Peyer's patch (tissue), 4 donors: ENCODE data around the gene CETN3.

Source experiments
- POLR2A ChIP-seq, 2 donors: fragments of 450-650 bp; IDR thresholded peaks; one replicate each; pipeline ENCODE4 v1.5.1; 2017; ENCODE audit warnings: antibody characterized with exemption in 2 of 2, mild to moderate bottlenecking in 2 of 2, moderate library complexity in 2 of 2
- TF ChIP-seq, protein P1 (sequence below), 6 experiments: fragments of 450-650 bp in 4 of 6; fragments of 200-600 bp in 2 of 6; sonication (generic) in 1 of 6; IDR thresholded peaks; one replicate each; pipeline ENCODE4 v1.5.1; 2017 to 2019; ENCODE audit warnings: antibody characterized with exemption in 6 of 6, mild to moderate bottlenecking in 3 of 6, moderate library complexity in 1 of 6

DNA sequence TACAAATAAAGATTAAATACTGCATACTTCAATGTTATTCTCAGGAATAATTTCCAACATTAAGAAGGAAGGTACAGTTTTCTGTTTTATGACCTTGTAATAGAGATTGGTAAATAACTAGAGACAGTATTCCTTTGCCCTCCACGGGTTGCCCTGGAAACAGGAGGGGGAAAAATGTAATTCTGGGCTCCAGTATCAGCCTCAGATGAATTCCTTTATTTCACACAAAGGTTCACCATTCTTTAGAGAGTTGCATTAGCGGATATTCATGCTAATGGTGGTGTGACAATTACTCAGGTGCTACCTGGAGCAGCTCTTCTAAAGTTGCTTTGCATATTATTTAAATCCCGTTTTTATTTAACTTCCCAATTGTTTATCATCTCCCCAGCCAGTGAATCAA is 42.6 kb downstream of the CETN3 start:
- TF ChIP-seq, protein P1, sequence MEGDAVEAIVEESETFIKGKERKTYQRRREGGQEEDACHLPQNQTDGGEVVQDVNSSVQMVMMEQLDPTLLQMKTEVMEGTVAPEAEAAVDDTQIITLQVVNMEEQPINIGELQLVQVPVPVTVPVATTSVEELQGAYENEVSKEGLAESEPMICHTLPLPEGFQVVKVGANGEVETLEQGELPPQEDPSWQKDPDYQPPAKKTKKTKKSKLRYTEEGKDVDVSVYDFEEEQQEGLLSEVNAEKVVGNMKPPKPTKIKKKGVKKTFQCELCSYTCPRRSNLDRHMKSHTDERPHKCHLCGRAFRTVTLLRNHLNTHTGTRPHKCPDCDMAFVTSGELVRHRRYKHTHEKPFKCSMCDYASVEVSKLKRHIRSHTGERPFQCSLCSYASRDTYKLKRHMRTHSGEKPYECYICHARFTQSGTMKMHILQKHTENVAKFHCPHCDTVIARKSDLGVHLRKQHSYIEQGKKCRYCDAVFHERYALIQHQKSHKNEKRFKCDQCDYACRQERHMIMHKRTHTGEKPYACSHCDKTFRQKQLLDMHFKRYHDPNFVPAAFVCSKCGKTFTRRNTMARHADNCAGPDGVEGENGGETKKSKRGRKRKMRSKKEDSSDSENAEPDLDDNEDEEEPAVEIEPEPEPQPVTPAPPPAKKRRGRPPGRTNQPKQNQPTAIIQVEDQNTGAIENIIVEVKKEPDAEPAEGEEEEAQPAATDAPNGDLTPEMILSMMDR (IDR thresholded peaks at IDR 0.05), result no peak
- no peak for TF ChIP-seq POLR2A (IDR thresholded peaks at IDR 0.05)
